IMR-90 (cell line): ENCODE results near the gene AJAP1. TPM values are rescaled to one million over a fixed set of nuclear protein-coding genes. Genes with fewer than 3 reads are reported as not detected.

Experiments used
- ATAC-seq: fragments of 200-7000 bp; cut with Tn5 transposase; 2 replicates; pipeline ENCODE4 v1.9.1; 2020; ENCODE audit warnings: low read depth, mild to moderate bottlenecking, moderate library complexity
- BruUV-seq: library from RNA; stranded (reverse); fragments of 400-500 nt; replicated peaks from 2 replicates; lab custom pipeline; 2021; lab: Mats Ljungman, UMichigan
- CTCF ChIA-PET: fragments of 300-600 bp; formaldehyde crosslinking; extraction: SDS; loops from one replicate; lab custom pipeline; 2021; ENCODE audit warnings: antibody characterized with exemption; lab: Yijun Ruan, JAX
- POLR2A ChIA-PET: fragments of 300-600 bp; sonication (Branson Sonifier 250); formaldehyde crosslinking; loops from one replicate; lab custom pipeline; 2022; ENCODE audit warnings: antibody characterized with exemption; ENCODE audit not compliant: unreplicated experiment; lab: Charles Lee
- DNase-seq: peaks from one replicate; pipeline ENCODE4 v3.0.0; 2013
- H2AFZ ChIP-seq: replicated peaks from 2 replicates; pipeline ENCODE3; 2013; ENCODE audit warnings: low read length, mild to moderate bottlenecking; ENCODE audit not compliant: poor library complexity
- H2AK5ac ChIP-seq: 2 replicates; pipeline ENCODE4 v1.6.1; 2013; ENCODE audit warnings: low read depth, low read length, inconsistent platforms
- H2AK9ac ChIP-seq: replicated peaks from 2 replicates; pipeline ENCODE3; 2013; ENCODE audit warnings: mild to moderate bottlenecking, low read depth, low read length, moderate library complexity; ENCODE audit not compliant: poor library complexity
- H2BK120ac ChIP-seq: 2 replicates; pipeline ENCODE4 v1.6.1; 2013; ENCODE audit warnings: low read depth, low read length, inconsistent platforms
- H2BK15ac ChIP-seq: 3 replicates; pipeline ENCODE4 v1.6.1; 2013; ENCODE audit warnings: low read depth, low read length, inconsistent platforms
- H2BK20ac ChIP-seq: 2 replicates; pipeline ENCODE4 v1.6.1; 2013; ENCODE audit warnings: low read depth, mild to moderate bottlenecking, inconsistent platforms, low read length, moderate library complexity
- H2BK5ac ChIP-seq: 2 replicates; pipeline ENCODE4 v1.6.1; 2013; ENCODE audit warnings: mild to moderate bottlenecking, low read depth, low read length, inconsistent platforms; ENCODE audit not compliant: poor library complexity, severe bottlenecking
- H3K14ac ChIP-seq: replicated peaks from 2 replicates; pipeline ENCODE4 v1.6.1; 2013; ENCODE audit warnings: low read depth, low read length, inconsistent platforms
- H3K18ac ChIP-seq: 2 replicates; pipeline ENCODE4 v1.6.1; 2013; ENCODE audit warnings: low read depth, low read length, control low read depth
- H3K23ac ChIP-seq: 2 replicates; pipeline ENCODE4 v1.6.1; 2013; ENCODE audit warnings: low read depth, low read length, inconsistent platforms
- H3K27ac ChIP-seq: 2 replicates; pipeline ENCODE4 v1.5.1; 2013; ENCODE audit warnings: mild to moderate bottlenecking, control low read depth, low read length; ENCODE audit not compliant: insufficient read depth
- H3K27me3 ChIP-seq: 2 replicates; pipeline ENCODE4 v1.6.1; 2013; ENCODE audit warnings: low read length; ENCODE audit not compliant: control insufficient read depth, insufficient read depth
- H3K36me3 ChIP-seq: 2 replicates; pipeline ENCODE4 v1.6.1; 2013; ENCODE audit warnings: low read length, mixed read lengths; ENCODE audit not compliant: control insufficient read depth, insufficient read depth
- H3K4ac ChIP-seq: 2 replicates; pipeline ENCODE4 v1.6.1; 2013; ENCODE audit warnings: low read depth, low read length, inconsistent platforms
- H3K4me1 ChIP-seq: 2 replicates; pipeline ENCODE4 v1.6.1; 2013; ENCODE audit warnings: low read length, mixed read lengths; ENCODE audit not compliant: control insufficient read depth, insufficient read depth
- H3K4me2 ChIP-seq: 2 replicates; pipeline ENCODE4 v1.6.1; 2013; ENCODE audit warnings: low read depth, mild to moderate bottlenecking, control low read depth, low read length, moderate library complexity
- H3K4me3 ChIP-seq: 2 replicates; pipeline ENCODE4 v1.5.1; 2013; ENCODE audit warnings: low read depth, mild to moderate bottlenecking, control low read depth, low read length, moderate library complexity; ENCODE audit not compliant: insufficient read depth
- H3K56ac ChIP-seq: 2 replicates; pipeline ENCODE4 v1.6.1; 2013; ENCODE audit warnings: low read length, inconsistent platforms; ENCODE audit not compliant: insufficient read depth; ENCODE audit errors: extremely low read depth
- H3K79me1 ChIP-seq, 2 experiments: 2 replicates each; pipeline ENCODE4 v1.6.1; 2013; ENCODE audit warnings: low read length in 2 of 2, inconsistent platforms in 1 of 2, low read depth in 1 of 2
- H3K9ac ChIP-seq: 2 replicates; pipeline ENCODE4 v1.6.1; 2013; ENCODE audit warnings: low read depth, low read length, control low read depth
- H3K9me1 ChIP-seq: 2 replicates; pipeline ENCODE4 v1.6.1; 2013; ENCODE audit warnings: low read length, inconsistent platforms; ENCODE audit not compliant: insufficient read depth
- H3K9me3 ChIP-seq: 2 replicates; pipeline ENCODE4 v1.6.1; 2013; ENCODE audit warnings: low read length; ENCODE audit not compliant: control insufficient read depth, insufficient read depth
- H4K20me1 ChIP-seq: 2 replicates; pipeline ENCODE4 v1.6.1; 2013; ENCODE audit warnings: low read length, inconsistent platforms; ENCODE audit not compliant: insufficient read depth
- H4K5ac ChIP-seq: 2 replicates; pipeline ENCODE4 v1.6.1; 2013; ENCODE audit warnings: mild to moderate bottlenecking, low read depth, low read length, control low read depth
- H4K8ac ChIP-seq, 2 experiments: 2 replicates each; pipeline ENCODE4 v1.6.1; 2013; ENCODE audit warnings: low read depth in 2 of 2, low read length in 2 of 2, control low read depth in 1 of 2, inconsistent platforms in 1 of 2
- H4K91ac ChIP-seq: 2 replicates; pipeline ENCODE4 v1.6.1; 2013; ENCODE audit warnings: low read depth, low read length, inconsistent platforms; ENCODE audit not compliant: insufficient read depth
- CEBPB ChIP-seq: IDR thresholded peaks from 2 replicates; pipeline ENCODE4 v1.6.1; 2012; ENCODE audit warnings: low read depth, low read length, improper control_type of control experiment
- CTCF ChIP-seq: conservative IDR thresholded peaks from 2 replicates; pipeline ENCODE4 v1.5.1; 2012; ENCODE audit warnings: mild to moderate bottlenecking, low read depth, low read length, improper control_type of control experiment
- ELK1 ChIP-seq: fragments of 150-350 bp; IDR thresholded peaks from 2 replicates; pipeline ENCODE4 v1.6.1; 2016; ENCODE audit warnings: low read depth, mild to moderate bottlenecking, low read length, moderate library complexity, borderline replicate concordance
- RAD21 ChIP-seq: IDR thresholded peaks from 2 replicates; pipeline ENCODE4 v1.6.1; 2012; ENCODE audit warnings: low read length, improper control_type of control experiment
- WGBS, 2 experiments: methylation state at CpG; one replicate each; pipeline versions ENCODE4 v1.1.5 to v1.1.7; 2013; ENCODE audit warnings: missing lambda C conversion rate in 2 of 2; ENCODE audit not compliant: insufficient read length in 1 of 2; ENCODE audit errors: extremely low coverage in 2 of 2; 5-methylcytosine and 5-hydroxymethylcytosine counted together
- dilution Hi-C: fragments of 300-500 bp; cut with HindIII; formaldehyde crosslinking; loops from one replicate; pipeline ENCODE4 v1.14.3; 2018; ENCODE audit warnings: low sequenced_read_pairs; ENCODE audit not compliant: unreplicated experiment
- in situ Hi-C: fragments of 300-500 bp; cut with MboI; formaldehyde crosslinking; loops from 3 replicates; pipeline ENCODE4 v1.14.3; 2019; ENCODE audit warnings: low sequenced_read_pairs, inconsistent platforms, mixed read lengths
- intact Hi-C: fragments of 100-400 bp; cut with micrococcal nuclease; formaldehyde crosslinking; loops from 2 replicates; pipeline ENCODE4 v1.10.0; 2022
- polyA plus RNA-seq, 3 experiments: library from polyadenylated mRNA; depleted of rRNA; stranded (reverse); fragments of >200 nt; gene quantifications; 2 replicates each; pipeline ENCODE4 v1.2.3, GENCODE V29; 2012; ENCODE audit warnings: low replicate concordance in 1 of 3
- total RNA-seq: library from RNA; depleted of rRNA; stranded (reverse); fragments of >200 nt; gene quantifications from 2 replicates; pipeline ENCODE4 v1.2.3, GENCODE V29; 2012

AJAP1 gene
- total and polyA plus RNA-seq, 2 of the 4 experiments (the other 2 are of a cell fraction), result under 0.01 to 0.02 TPM

- H3K27ac ChIP-seq, result no peak overlapping the region
- H3K4me3 ChIP-seq, result no peak overlapping the region
- H2AK5ac ChIP-seq, result no peak overlapping the region
- H2BK15ac ChIP-seq, result no peak overlapping the region
- H2BK120ac ChIP-seq, result no peak overlapping the region
- H3K4me1 ChIP-seq, result no peaks in the 10 kb centered on the region
- dilution Hi-C loops (no loop called here), intact Hi-C loops (no loop called here), in situ Hi-C loops (no loop called here)
- no peak overlapping the region for H3K4me2 ChIP-seq
- H4K5ac ChIP-seq, result no peak overlapping the region
- no peak overlapping the region for H2BK5ac ChIP-seq
- H4K20me1 ChIP-seq, result no peaks in the 10 kb centered on the region
- H3K9me1 ChIP-seq, result no peaks in the 10 kb centered on the region
- no peak overlapping the region for H3K4ac ChIP-seq
- WGBS, 2 experiments, result 50% methylated on average over 5 of the region's 12 CpGs; no CpG with 5 or more reads in 1 of the 2 experiments
- H3K56ac ChIP-seq, result no peak overlapping the region
- DNase-seq, result no peak
- no peak overlapping the region for H4K8ac ChIP-seq
- no peak overlapping the region for H3K9ac ChIP-seq
- no peak for ATAC-seq
- H3K27me3 ChIP-seq, result no peaks in the 10 kb centered on the region
- ChIA-PET POLR2A (no interaction called here), CTCF (no interaction called here)
- H3K18ac ChIP-seq, result no peak overlapping the region
- H2BK20ac ChIP-seq, result no peak overlapping the region
- H3K9me3 ChIP-seq, result peaks cover 17% of the 10 kb centered on the region
- no peak overlapping the region for H2AFZ ChIP-seq
- TF ChIP-seq CTCF (no peak), CEBPB (no peak), ELK1 (no peak), RAD21 (no peak)
- no peak overlapping the region for H3K14ac ChIP-seq
- no peaks in the 10 kb centered on the region for H3K79me1 ChIP-seq
- no peak overlapping the region for H3K23ac ChIP-seq
- H2AK9ac ChIP-seq, result no peak overlapping the region
- no peak overlapping the region for H4K91ac ChIP-seq
- no TSS peak for BruUV-seq
- H3K36me3 ChIP-seq, result no peaks in the 10 kb centered on the region
These were observed 16.1 kb upstream of the AJAP1 start for GRCh38 chr1:4638345-4638729.
